Activated naive CD4-positive, alpha-beta T cell treated with Interleukin-2 at 50 U/mL for 16 hours (primary cell): ENCODE results near the gene SLC43A3.

Source experiments
- DNase-seq: peaks from one replicate; pipeline ENCODE4 v3.0.0-alpha.2; 2020

SLC43A3 gene

GRCh38 chr11:57426439-57426928, 437 bp downstream of the SLC43A3 start:
- DNase-seq = peak; percentile 21

- DNase-seq = peak; percentile 23
These were observed 1.1 kb downstream of the SLC43A3 start for GRCh38 chr11:57425565-57426438.

- peak; percentile 91 for DNase-seq
These were observed 1.9 kb downstream of the SLC43A3 start for GRCh38 chr11:57424792-57425564.

DNA sequence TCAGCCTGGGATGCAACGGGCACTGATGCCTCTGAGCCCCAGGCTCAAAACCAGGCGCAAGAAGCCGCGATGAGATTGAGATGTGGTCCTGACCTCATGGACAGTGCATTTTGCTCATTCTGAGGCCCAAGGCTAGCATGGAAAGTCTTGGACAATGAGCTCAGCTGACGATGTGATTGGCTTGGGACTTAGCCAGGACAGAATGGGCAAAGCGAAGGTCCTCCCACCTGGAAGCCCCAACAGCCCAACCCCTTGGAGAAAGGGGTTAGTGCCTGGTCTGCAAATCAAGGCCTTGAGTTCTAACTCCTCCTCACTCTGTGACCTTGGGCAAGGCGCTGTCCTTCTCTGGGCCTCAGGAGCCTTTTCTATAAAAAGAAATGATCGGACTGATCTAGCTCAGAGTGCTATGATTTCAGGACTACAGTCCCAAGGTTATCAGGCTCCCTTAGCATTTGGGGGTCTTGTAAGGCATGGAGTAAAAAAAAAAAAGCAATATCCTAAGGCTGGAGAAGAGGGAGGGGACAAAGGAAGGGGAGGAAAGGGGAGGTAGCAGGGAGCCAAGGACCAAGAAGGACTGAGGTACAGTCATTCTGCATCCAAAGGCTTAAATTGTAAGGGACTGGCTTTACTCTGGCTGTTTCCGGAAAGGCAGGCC, 2.7 kb downstream of the SLC43A3 start:
- no peak for DNase-seq

GRCh38 chr11:57422669-57423068, 4.3 kb downstream of the SLC43A3 start:
- DNase-seq = no peak

DNA sequence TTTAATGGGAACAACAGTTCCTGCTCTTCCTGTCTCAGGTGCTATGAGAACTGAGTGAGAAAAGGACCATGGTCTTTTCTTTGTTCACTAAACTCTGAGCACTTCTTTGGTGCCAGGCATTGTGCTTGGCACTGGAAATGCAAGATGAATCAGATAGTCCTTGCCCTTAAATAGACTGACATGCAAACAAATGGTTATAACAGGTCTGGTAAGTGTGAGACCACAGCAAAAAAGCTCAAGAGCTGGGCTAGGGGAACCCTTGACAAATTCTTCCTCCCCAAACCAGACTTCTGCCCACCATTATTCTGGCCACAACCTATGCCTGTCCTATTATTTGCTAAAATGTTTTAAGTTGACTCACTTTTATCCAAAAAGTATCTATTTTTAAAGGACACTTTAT, 5.1 kb downstream of the SLC43A3 start:
- DNase-seq = no peak

- DNase-seq = no peak
These were observed 5.9 kb downstream of the SLC43A3 start for GRCh38 chr11:57421066-57421465.

DNA sequence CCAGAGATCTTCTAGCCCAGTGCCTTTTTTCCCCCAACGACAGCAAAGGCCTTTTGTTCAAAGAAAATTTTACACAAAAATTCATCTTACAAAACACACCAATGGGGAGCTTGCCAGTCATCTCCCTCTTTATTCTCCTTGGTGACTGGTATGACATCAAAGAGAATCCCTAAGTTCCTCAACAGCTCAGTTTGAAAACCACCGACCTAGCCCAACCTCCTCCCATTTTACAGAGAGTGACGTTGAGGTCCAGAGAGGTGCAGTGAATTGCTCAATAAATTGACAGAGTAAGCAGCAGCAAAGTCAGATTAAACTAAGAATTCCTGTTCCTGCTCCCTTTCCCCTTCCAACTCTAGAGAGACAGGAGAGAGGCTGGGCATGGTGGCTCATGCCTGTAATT, 7.8 kb downstream of the SLC43A3 start:
- no peak for DNase-seq

DNA sequence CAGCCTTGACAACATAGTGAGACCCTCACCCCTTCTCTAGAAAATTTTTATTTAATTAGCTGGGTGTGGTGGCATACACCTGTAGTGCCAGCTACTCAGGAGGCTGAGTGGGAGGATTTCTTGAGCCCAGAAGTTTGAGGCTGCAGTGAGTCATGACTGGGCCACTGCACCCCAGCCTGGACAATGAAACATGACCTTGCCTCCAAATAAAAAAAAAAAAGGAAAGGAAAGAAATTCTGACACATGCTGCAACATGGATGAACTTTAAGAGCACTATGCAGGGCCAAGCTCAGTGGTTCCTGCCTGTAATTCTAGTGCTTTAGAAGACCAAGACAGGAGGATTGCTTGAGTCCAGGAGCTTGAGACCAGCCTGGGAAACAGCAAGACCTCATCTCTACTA, 8.8 kb downstream of the SLC43A3 start:
- no peak for DNase-seq

DNA sequence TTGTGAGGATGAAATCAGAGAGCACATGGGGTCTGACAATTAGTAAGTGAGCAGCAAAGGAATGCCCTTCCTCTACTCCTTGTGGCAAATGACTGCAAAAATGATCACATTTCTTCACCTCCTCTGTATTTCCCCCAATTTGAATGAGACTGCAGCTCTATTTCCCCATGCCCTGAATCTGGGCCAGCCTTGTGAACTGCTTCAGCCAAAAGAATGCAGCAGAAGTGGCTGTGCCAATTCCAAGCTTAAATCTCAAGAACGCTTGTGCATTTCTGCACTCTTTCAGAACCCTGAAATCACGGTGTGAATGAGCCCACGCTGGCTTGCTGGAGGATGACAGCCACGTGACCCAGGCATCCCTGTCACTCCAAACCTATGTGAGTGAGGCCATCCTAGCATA, 9.9 kb downstream of the SLC43A3 start:
- DNase-seq = no peak

DNA sequence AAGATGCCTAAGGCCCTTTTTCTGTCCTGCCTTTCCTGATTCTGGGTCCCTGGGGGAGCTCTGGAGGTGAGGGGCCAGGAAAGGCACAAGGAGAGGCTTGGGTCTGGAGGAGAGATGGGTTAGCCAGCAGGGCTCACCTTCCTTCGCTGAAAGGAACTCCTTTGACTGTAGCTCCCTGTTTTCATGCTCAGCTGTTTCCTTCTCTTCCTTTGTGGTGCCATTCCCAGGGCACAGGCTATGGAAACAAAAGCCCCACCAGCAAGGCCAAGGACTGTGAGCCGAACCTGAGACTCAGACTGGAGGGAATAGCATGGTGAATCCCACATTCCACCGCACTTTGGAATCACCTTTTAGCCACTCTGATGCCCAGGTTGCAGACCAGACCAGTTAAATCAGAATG, 10.5 kb downstream of the SLC43A3 start:
- DNase-seq = no peak

DNA sequence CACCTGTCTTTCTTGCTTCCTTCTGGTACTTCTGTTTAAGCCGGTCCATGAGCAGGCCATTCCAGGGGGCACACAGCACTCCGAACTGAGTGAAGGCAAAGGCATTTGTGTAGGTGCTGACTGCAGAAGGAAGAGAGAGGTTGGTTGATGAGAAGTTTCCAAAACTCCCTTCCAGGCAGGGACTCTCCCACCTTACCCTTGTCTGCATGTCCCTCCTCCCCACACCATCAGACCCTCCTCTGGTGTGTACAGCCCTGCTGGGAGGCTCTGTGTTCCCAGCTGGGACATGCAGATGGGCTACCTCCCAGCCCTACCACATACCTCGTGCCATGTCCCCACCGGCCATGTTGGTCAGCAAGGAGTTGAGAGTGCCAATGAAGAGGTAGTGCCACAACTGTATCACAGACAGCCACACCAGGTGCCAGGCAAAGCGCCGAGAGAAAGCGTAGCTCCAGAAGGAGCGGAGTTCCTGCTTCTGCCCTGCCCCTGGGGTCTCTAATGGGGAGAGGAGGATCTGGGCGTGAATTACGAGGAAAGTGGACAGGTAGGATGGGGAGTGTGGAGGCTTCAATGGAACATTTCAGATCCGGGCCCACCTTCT, 12.2 kb downstream of the SLC43A3 start:
- DNase-seq = no peak

GRCh38 chr11:57413681-57414080, 13.2 kb downstream of the SLC43A3 start:
- DNase-seq = no peak

DNA sequence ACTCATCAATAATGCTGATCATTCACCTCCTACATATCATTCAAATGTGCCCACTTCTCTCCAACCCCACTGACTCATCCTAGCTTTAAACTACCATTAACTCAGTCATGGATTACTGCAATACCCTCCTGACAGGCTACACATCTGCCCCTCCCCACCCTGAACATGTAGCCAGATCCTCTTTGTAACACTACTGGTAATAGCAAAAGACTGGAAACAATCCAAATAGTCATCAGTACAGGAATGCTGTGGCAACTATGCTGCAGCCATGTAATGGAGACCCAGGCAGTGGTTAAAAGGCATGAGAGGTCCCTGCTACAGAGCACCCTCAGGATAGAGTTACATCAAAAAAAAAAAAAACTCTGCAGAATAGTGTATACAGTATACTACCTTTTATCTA, 16.6 kb downstream of the SLC43A3 start:
- no peak for DNase-seq

- DNase-seq = no peak
These were observed 17.4 kb downstream of the SLC43A3 start for GRCh38 chr11:57409321-57410100.

DNA sequence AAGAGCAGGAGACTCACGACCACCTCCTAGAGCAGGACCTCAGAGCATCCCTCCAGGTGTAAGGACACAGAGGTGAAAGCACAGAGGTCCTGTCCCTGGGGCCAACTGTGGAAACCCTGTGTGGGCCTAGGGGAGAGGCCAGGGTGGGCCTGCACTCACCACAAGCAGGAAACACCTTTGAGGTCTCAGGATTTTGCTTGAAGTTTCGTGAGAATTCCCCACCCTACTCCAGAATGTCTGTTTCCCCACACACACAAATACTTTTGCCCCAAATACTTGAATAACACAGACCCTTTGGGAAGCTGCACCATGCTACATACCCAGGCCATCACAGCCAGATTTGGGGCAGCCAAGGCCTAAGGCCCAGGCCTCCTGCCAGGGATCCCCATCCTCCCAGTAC, 18.1 kb downstream of the SLC43A3 start:
- DNase-seq = no peak

- no peak for DNase-seq
These were observed 18.9 kb downstream of the SLC43A3 start for GRCh38 chr11:57407941-57408475.

DNA sequence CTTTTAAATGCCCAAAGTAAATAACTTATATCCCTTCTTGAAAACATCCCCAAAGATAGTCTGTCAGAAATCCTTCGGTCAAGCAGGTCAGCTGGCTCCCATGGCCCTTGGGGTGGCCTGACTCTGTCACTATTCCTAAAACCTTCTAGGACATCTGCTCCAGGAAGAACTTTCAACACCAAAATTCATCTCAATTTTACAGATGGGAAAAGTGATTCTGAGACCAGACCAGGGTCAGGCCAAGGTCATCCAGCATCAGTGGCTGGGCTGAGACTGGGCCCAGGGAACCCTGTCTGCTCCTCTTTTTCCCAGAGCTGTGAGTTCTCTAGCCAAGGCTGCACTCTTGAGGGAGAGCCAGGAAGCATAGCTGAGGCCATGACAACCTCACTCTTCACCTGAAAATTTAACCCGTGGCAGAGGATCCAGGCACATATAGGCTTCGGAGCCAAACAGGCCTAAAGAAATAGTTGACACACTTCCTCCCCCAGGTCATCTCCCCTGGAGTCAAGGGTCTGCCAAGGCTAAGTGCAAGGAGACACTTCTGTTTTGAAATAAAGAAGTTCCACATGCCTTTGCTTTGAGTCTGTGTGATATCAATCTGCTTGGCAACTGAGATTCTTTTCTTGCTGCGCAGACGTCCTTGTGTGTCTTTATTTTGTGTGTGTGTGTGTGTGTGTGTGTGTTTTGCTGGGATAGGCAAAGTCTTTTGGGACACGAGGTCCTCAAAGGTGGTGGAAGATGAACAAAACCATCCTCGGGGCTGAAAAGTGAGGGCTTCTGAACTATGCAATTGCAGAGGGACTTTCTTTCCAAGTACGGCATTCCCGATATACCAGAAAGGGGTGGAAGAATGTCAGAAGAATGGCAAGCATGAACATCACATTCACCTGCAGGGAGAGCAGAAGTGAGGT, 19.7 kb downstream of the SLC43A3 start:
- DNase-seq = no peak

DNA sequence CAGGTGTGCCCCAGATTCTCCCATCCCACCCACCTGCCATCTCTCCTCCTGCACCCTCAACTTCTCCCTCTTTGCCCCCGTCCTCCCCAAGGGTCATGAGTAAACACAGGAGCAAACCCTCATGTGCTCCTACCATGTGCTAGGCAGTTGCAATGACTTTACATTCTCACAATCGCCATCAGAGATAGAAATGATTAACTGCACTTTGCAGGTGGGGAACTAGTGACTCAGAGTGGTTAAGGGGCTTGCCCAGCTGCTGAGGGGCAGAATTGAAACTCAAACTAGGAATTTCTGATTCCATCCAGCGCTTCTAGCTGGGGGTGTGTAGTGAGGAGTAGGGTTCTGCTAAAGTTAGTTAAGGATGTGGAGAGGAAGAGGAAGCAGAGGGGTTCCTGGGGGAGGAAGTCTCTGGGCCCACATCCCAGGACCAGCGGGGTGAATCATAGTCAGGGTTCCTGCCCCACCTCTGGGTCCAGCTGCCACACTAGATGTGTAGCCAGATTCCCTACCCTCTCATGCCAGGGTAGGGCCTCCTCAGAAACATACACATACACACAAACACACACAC, 20.5 kb downstream of the SLC43A3 start:
- DNase-seq = peak; percentile 53

- no peak for DNase-seq
These were observed 21.6 kb downstream of the SLC43A3 start for GRCh38 chr11:57405271-57405860.
